GM21381 (cell line): ENCODE results near the gene CYP27A1.

ENCODE experiments used
- ATAC-seq: cut with Tn5 transposase; IDR thresholded peaks from one replicate; pipeline ENCODE4 v1.9.1; 2021; ENCODE audit warnings: mild to moderate bottlenecking, moderate library complexity; ENCODE audit not compliant: unreplicated experiment

CYP27A1 gene

DNA sequence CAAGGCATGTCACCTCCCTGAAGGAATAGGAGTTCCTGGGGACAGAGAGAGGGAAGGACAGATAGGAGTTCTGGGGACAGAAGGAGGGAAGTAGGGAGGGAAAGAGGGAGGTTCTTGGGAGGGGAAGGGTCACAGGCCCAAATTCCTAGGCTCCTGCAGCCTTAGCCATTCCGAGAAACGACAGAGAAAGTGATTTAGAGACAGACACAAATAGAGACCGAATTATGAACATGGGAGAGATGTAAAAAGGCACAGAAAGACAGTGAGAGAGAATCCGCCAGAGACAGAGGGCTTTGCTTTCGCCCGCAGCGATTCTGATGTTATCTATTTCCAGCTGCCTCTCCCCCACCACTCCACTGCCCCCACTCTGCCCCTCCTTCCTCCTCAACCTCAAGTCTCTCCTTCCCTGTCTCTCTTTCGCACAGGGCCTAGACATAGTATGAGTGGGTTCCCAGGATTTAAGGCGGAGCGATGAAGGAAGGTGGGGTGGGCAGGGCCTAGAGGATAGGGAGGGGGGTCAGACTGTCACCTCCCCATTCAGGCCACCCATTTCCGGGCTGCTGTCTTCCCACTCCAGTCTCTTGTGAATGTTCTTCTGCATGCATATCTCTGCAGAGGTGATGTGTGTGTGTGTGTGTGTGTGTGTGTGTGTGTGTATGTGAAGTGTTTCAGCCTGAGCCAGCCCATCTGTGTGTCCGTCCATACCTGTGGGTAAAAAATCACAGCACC is 74.4 kb downstream of the CYP27A1 start:
- ATAC-seq: no peak

DNA sequence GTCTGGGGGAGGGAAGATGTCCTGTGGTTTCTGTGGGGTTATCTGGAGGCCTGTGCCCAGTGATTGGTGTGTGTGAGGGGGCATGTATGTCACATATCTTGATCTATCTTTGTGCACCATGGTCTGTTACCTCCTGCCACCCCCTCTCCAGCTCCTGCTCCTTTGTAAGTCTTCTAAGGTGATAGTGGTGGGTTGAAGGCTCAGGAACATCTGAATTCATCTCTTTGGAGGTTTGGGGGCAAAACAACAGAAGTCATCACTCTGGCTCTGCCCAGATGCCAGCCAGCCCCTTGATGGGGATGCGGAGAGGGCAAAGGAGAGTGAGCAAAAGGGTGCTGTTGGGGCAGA is 74.9 kb downstream of the CYP27A1 start:
- ATAC-seq: no peak

DNA sequence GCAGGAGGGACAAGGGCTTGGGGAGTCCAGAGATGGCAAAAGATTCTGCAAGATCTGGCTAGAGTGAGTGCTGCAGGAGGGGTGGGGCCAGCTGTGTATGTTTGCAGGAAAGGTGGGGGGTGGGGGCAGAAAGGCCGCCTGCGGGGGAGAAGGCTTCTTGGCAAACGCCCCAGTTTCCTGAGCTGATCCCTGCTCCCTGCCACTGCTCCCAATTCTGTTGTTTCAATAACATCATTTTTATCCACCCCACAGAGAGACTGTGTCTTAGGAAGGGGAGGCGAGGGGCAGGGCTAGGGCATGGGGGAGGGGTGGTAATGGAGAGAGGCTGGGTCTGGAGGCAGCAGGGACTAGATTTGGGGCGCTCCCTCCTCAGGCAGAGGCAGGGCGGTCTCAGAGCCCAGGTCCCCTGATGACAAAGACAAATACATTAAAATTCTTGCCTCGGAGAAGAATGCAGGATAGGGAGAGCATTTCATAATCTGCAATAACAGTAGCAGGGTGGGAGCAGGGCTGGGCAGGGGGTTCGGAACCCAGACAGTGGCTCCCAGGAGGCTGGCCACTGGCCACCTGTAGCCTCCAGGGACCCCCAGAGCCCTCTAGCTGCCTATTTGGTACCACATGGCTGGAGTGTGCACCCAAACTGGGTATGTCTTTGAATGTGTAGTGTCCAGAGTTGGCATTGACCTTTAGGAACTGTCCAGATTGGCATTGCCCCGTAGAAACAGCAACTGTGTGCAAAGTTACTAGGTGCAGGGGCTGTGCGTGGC is 75.6 kb downstream of the CYP27A1 start:
- no peak for ATAC-seq

DNA sequence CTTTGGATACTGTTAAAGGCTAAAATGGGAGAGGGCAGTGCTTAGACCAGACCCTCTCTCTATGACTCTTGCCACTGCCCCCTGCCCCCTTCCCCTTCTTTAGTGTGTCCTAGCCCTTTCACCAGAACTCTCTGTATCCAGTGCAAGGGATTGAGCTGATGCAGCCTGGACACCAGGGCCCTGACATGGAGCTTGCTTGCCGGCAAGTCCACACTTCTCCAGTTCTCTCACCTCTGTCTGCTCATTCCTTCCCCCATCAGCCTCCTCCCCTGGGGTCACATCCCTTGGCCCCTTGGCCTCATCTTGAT is 76.1 kb downstream of the CYP27A1 start:
- ATAC-seq: no peak

DNA sequence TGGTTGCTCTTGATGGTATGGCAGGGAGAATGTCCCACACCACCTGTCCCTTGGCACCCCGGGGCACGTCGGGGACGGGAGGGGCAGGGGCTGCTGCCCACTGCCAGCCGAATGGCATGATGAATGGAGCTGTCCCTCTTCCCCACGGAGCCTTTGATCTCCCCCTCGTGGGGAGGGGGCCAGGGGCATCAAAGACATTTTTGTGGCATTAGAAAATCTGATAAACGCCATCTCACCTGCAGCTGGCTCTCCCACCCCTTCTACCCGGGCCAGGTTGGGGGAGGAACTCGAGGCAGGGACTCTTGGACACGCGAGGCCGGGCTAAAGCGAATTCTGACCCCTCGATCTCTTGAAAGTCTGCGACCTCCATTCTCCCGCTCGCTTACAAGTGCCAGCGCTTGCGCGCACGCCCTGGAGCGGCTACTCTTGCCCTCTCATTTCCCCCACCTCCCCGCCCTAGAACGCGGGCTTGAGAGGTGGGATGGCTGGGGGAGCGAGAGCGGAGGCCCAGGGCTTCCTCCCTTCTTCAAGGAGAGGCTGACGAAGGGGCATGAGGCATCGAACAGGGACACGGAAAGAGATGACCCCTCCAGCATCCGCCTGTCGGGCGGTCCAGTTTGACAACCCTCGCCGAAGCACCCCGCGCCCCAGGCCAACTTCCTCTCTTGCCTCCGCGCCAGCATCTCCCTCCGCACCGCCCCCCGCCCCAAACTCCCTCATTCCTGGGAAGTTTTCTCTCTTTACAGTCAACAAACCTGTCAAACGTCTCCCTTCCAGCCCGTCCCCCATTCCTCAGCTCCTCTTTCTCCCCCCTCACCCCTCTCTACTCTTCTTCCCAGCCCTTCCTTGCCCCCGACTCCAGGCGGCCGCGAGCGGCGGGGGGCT is 77.0 kb downstream of the CYP27A1 start:
- ATAC-seq: no peak

DNA sequence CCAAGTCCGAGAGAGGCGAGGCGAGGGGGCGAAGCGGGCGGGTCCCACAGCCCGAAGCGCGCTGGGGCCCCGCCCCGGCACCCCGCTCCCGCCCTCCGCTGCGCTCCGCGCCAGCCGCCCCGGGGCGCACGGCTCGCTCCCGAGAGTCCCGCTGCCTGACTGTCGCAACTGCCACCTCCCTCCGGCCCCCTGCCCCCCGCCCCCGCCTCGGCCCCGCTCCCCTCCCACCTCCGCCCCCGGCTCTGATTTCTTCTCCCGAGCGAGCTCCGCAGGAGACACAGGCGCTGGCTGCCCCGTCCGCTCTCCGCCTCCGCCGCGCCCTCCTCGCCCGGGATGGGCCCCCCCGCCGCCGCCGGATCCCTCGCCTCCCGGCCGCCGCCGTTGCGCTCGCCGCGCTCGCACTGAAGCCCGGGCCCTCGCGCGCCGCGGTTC is 77.6 kb downstream of the CYP27A1 start, which contains the start of gene WNT6:
WNT6 (plus strand) TSS at position 250 of the 432 bp plus-strand sequence. CDS start 233 bp downstream, outside the sequence.
- no peak for ATAC-seq

DNA sequence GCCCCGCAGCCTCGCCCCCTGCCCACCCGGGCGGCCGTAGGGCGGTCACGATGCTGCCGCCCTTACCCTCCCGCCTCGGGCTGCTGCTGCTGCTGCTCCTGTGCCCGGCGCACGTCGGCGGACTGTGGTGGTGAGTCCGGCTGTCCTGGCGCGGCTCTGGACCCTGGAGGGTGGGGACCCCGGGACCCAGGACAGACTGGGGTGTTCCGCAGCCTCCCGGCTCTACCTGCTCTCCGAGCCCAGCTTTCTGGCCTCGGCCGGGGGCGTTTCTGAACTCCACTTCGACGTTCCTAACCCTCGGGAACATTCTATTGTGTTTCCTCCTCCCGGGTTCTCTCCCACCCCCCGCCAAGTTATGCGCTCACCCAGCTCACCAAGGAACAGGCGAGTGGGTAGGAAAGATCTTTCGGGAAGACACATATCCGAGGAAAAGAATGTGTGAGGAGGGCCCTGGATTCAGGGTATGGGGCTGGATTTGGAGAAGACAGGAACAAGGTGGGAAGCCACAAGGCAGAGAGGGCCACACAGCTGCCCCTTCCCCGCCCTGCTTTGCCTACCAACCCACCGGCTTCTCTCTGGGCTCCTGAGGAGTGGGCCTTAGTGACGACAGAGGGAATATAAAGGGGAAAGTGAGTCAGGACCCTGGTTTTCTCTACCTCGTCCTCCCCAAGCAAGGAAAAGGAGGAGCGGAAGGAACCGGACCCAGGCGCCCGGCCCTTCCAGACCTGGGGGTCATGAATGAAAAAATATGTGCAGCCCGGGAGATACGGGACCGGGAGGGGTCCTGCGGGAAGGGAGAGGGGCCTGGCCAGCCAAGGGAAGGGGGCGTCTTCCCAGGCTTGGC is 78.3 kb downstream of the CYP27A1 start:
- no peak for ATAC-seq

DNA sequence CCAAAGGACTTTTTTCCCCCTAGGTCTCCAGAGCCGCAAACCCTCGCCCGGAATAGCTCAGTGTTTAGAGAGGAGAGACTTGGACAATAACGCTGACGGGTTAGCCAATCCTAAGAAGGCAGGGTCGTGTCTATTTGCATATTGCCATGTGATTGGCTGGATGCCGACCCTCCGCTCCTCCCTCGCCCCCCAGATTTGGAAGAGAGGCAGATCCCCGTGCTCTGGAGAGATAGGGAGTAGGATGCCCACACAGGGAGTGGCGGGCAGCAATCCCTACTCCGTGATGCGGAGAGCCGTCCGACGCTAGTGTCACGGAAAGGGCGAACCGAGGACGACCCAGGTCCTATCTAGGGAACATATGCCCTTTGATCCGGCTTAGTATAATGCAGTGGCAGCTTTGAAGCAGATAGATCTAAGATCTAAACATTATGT is 79.0 kb downstream of the CYP27A1 start:
- no peak for ATAC-seq

DNA sequence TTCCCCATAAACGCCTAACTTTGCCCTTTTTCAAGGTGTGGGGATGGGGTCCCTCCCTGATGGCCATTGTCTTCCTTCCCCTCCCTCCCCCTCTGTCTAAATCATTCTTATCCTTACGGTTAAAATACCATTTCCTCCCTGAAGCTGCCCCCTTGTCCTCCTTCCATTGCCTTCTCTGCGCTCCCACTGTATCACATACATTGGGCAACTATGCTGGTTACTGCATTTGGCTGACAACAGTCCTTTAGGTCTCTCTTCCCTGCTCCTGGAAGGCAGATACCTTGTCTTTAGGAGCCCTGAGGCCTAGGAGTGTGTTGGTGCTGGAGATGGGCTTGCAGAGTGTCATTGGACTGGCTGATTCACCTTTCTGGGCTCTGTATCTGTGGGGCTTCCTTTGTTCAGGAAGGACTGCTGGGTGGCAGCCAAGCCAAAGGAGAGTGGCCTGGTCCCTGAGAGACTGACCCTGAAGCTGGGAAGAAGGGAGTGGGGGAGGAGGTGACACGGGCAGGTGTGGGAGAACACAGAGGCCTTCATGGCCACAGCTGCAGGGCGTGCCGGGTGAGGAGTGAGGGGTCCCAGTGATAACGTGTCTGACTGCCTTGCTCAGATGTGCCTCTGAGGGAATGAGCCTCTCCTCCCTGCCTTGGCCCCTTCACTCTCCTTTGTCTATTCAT is 79.8 kb downstream of the CYP27A1 start:
- no peak for ATAC-seq

DNA sequence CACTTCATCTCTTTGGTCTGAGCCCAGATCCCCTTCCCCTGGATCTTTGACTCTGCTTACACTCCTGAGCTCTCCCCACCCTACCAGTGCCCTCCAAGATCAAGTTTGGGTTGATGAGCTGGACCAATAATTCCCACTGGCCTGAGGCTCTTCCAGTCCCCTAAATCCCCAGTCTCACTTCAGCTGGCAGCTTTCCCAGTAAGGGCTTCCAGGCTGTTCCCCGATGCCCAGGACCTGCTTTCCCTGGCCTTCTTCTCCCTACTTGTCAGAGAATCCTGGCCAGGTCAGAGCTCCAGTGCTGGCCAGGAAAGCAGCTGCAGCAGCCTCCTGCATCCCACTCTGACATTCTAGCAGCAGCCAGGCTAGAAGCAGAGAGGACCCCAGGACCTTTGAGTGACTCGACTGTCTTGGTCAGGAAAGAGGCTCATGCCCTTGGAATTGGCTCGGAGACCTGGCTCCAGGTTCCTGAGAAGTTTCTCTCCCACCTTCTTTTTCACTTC is 81.1 kb downstream of the CYP27A1 start:
- ATAC-seq: no peak
